C4-2B (cell line): ENCODE measurements around the gene DLGAP1.

Experiments
- ZFX ChIP-seq: fragments of 450-650 bp; IDR thresholded peaks from 2 replicates; pipeline ENCODE4 v1.6.1; 2017
- TF ChIP-seq, protein P1 (sequence below): fragments of 450-650 bp; conservative IDR thresholded peaks from 2 replicates; pipeline ENCODE4 v1.5.1; 2017; ENCODE audit warnings: mild to moderate bottlenecking

DNA sequence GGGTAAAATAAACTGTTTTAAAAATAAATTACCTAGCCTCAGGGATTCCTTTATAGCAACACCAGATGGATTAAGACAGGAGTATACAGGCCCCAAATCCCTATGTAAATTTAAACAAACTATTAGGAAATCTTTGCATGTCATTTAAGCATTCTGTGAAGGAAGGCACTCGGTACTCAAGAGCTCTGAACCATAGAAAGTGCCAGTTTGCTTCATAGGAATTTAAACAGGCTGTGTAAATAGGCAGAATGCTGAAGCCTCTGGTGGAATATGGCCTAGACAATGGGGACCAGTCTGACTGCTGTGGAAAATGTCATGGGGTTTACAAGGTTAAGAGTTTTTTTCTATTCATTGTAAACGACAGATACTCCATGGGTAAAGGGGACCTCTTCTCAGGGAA is 377.4 kb downstream of the DLGAP1 start:
- TF ChIP-seq, protein P1, sequence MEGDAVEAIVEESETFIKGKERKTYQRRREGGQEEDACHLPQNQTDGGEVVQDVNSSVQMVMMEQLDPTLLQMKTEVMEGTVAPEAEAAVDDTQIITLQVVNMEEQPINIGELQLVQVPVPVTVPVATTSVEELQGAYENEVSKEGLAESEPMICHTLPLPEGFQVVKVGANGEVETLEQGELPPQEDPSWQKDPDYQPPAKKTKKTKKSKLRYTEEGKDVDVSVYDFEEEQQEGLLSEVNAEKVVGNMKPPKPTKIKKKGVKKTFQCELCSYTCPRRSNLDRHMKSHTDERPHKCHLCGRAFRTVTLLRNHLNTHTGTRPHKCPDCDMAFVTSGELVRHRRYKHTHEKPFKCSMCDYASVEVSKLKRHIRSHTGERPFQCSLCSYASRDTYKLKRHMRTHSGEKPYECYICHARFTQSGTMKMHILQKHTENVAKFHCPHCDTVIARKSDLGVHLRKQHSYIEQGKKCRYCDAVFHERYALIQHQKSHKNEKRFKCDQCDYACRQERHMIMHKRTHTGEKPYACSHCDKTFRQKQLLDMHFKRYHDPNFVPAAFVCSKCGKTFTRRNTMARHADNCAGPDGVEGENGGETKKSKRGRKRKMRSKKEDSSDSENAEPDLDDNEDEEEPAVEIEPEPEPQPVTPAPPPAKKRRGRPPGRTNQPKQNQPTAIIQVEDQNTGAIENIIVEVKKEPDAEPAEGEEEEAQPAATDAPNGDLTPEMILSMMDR, result no peak
- no peak for TF ChIP-seq ZFX
